HepG2 (cell line): ENCODE data around the gene BABAM2. TPM values are rescaled to one million over a fixed set of nuclear protein-coding genes. Genes with fewer than 3 reads are reported as not detected.

Source experiments
- ATAC-seq: fragments of 200-7000 bp; cut with Tn5 transposase; 3 replicates; pipeline ENCODE4 v1.9.1; 2020; ENCODE audit warnings: mild to moderate bottlenecking, moderate library complexity
- BruUV-seq: library from RNA; stranded (reverse); fragments of 400-500 nt; replicated peaks from 2 replicates; lab custom pipeline; 2021; lab: Mats Ljungman, UMichigan
- CTCF ChIA-PET: fragments of 300-600 bp; formaldehyde crosslinking; extraction: SDS; loops from one replicate; lab custom pipeline; 2021; ENCODE audit warnings: low total read pairs, inconsistent platforms, low intra/inter-chr PET ratio; lab: Yijun Ruan, JAX
- POLR2A ChIA-PET: fragments of 350-600 bp; sonication (Branson Sonifier 250); formaldehyde crosslinking; loops from one replicate; lab custom pipeline; 2020; ENCODE audit warnings: antibody characterized with exemption, inconsistent platforms; lab: Yijun Ruan, JAX
- DNase-seq: peaks from one replicate; pipeline ENCODE4 v3.0.0-alpha.2; 2015; ENCODE audit warnings: low spot score
- FAIRE-seq: peaks from 3 replicates; lab custom pipeline; 2011; peaks lifted over from hg19 to GRCh38; lab: Jason Lieb, UNC
- H2AFZ ChIP-seq: one replicate; pipeline ENCODE4 v1.6.1; 2011; ENCODE audit warnings: low read length, inconsistent platforms
- H3K27ac ChIP-seq: fragments of 300-600 bp; 3 replicates; pipeline ENCODE4 v1.8.0; 2011; ENCODE audit warnings: mixed run types, mild to moderate bottlenecking, mixed read lengths, low read length, inconsistent platforms; ENCODE audit not compliant: insufficient read depth; ENCODE audit errors: extremely low read length
- H3K27me3 ChIP-seq, 2 experiments: fragments of 200-600 bp in 1 of 2; 2 replicates in 1 of 2; 3 replicates in 1 of 2; pipeline versions ENCODE4 v1.6.0 to v1.8.0; 2011; ENCODE audit warnings: low read length in 2 of 2, mild to moderate bottlenecking in 2 of 2, moderate library complexity in 2 of 2, inconsistent platforms in 1 of 2; ENCODE audit not compliant: insufficient read depth in 2 of 2, control insufficient read depth in 1 of 2
- H3K36me3 ChIP-seq, 2 experiments: fragments of 200-600 bp in 1 of 2; replicated peaks in 1 of 2; 2 replicates in 1 of 2; 3 replicates in 1 of 2; pipeline versions ENCODE4 v1.5.1 to v1.8.0; 2011; ENCODE audit warnings: low read length in 2 of 2, inconsistent platforms in 1 of 2; ENCODE audit not compliant: insufficient read depth in 2 of 2, control insufficient read depth in 1 of 2
- H3K4me1 ChIP-seq: 2 replicates; pipeline ENCODE4 v1.5.1; 2012; ENCODE audit warnings: low read length, inconsistent platforms; ENCODE audit not compliant: insufficient read depth
- H3K4me2 ChIP-seq: 2 replicates; pipeline ENCODE4 v1.6.0; 2011; ENCODE audit warnings: low read depth, low read length, inconsistent platforms
- H3K4me3 ChIP-seq, 3 experiments: fragments of 200-600 bp in 1 of 3; sonication (generic), shearing (Covaris generic) in 1 of 3; replicated peaks in 1 of 3; 2 replicates each; pipeline ENCODE4 v1.5.1; 2011 to 2016; ENCODE audit warnings: low read length in 3 of 3, inconsistent platforms in 2 of 3, low read depth in 2 of 3, mild to moderate bottlenecking in 2 of 3, control low read depth in 1 of 3, mixed read lengths in 1 of 3; ENCODE audit not compliant: insufficient read depth in 1 of 3
- H3K79me2 ChIP-seq: one replicate; pipeline ENCODE4 v1.6.1; 2011; ENCODE audit warnings: low read length, inconsistent platforms; ENCODE audit not compliant: insufficient read depth
- H3K9ac ChIP-seq: 2 replicates; pipeline ENCODE4 v1.6.0; 2011; ENCODE audit warnings: mild to moderate bottlenecking, low read depth, low read length, inconsistent platforms; ENCODE audit not compliant: insufficient read depth
- H3K9me3 ChIP-seq: 2 replicates; pipeline ENCODE4 v1.5.1; 2012; ENCODE audit warnings: mild to moderate bottlenecking, low read length
- H4K20me1 ChIP-seq: 2 replicates; pipeline ENCODE4 v1.6.0; 2011; ENCODE audit warnings: inconsistent platforms, mild to moderate bottlenecking, low read length, moderate library complexity; ENCODE audit not compliant: insufficient read depth
- BRCA1 ChIP-seq: sonication (generic); formaldehyde crosslinking; IDR thresholded peaks from 2 replicates; pipeline ENCODE4 v1.4.0; 2020; ENCODE audit warnings: missing genetic modification reagents
- EP300 ChIP-seq, 3 experiments: sonication (generic) in 1 of 3; formaldehyde crosslinking in 1 of 3; IDR thresholded peaks; 2 replicates each; pipeline versions ENCODE4 v1.5.1 to v1.6.1; 2011 to 2020; ENCODE audit warnings: low read depth in 2 of 3, low read length in 2 of 3, borderline replicate concordance in 1 of 3, improper control_type of control experiment in 1 of 3, mild to moderate bottlenecking in 1 of 3, missing genetic modification reagents in 1 of 3, moderate library complexity in 1 of 3
- ERF ChIP-seq: IDR thresholded peaks from 2 replicates; pipeline ENCODE4 v1.6.1; 2018; ENCODE audit warnings: missing biosample characterization, missing genetic modification reagents
- NFYB ChIP-seq: sonication (generic); formaldehyde crosslinking; IDR thresholded peaks from 2 replicates; pipeline ENCODE4 v1.4.0; 2020; ENCODE audit warnings: missing genetic modification reagents
- SRSF1 ChIP-seq: fragments of 200-400 bp; formaldehyde crosslinking; optimal IDR thresholded peaks from 2 replicates; pipeline ENCODE3; 2017; ENCODE audit warnings: mild to moderate bottlenecking, low read depth, low read length, moderate library complexity
- TSC22D2 ChIP-seq: sonication (generic); formaldehyde crosslinking; IDR thresholded peaks from 2 replicates; pipeline ENCODE4 v1.5.1; 2020; ENCODE audit warnings: missing genetic modification reagents, mild to moderate bottlenecking, borderline replicate concordance
- YEATS4 ChIP-seq: sonication (generic); formaldehyde crosslinking; IDR thresholded peaks from 2 replicates; pipeline ENCODE4 v1.4.0; 2020; ENCODE audit warnings: missing genetic modification reagents, borderline replicate concordance
- ZNF468 ChIP-seq: sonication (generic); formaldehyde crosslinking; IDR thresholded peaks from 2 replicates; pipeline ENCODE4 v1.8.0; 2022; ENCODE audit warnings: mild to moderate bottlenecking, moderate library complexity, missing genetic modification reagents
- ZNF496 ChIP-seq: sonication (generic); formaldehyde crosslinking; IDR thresholded peaks from 2 replicates; pipeline ENCODE4 v1.8.1; 2023; ENCODE audit warnings: mild to moderate bottlenecking, moderate library complexity, missing genetic modification reagents; ENCODE audit not compliant: insufficient replicate concordance
- ZNF567 ChIP-seq: sonication (generic); formaldehyde crosslinking; IDR thresholded peaks from 2 replicates; pipeline ENCODE4 v1.8.1; 2023; ENCODE audit warnings: mild to moderate bottlenecking, missing genetic modification reagents, borderline replicate concordance
- WGBS: methylation state at CpG from one replicate; pipeline ENCODE4 v1.1.6; 2017; ENCODE audit warnings: low lambda C conversion rate; 5-methylcytosine and 5-hydroxymethylcytosine counted together
- in situ Hi-C: cut with HindIII; loops from 2 replicates; pipeline ENCODE4 v1.10.0; 2017; ENCODE audit warnings: low pct_unique_long_range_greater_than_20kb; ENCODE audit not compliant: extremely low pct_ligation_motif_present
- intact Hi-C: fragments of 100-400 bp; cut with micrococcal nuclease; formaldehyde crosslinking; loops from one replicate; pipeline ENCODE4 v1.10.0; 2022; ENCODE audit not compliant: unreplicated experiment
- polyA plus RNA-seq, 8 experiments: library from polyadenylated mRNA; depleted of rRNA in 3 of 8; stranded (reverse) in 7 of 8; unstranded in 1 of 8; fragments of >200 nt; fragmentation: Illumina TruSeq in 4 of 8; extraction: Trizol in 4 of 8; gene quantifications; 2 replicates each; pipeline versions ENCODE4 v1.2.1 to v1.2.3, GENCODE V29; 2011 to 2016; ENCODE audit warnings: low read depth in 4 of 8, missing spikeins in 1 of 8, mixed read lengths in 1 of 8; ENCODE audit not compliant: insufficient read depth in 1 of 8
- total RNA-seq, 5 experiments: library from RNA; depleted of rRNA; stranded (reverse); fragments of >200 nt; fragmentation: Illumina TruSeq; extraction: Trizol; gene quantifications; 2 replicates each; pipeline ENCODE4 v1.2.3, GENCODE V29; 2016; ENCODE audit warnings: low read depth in 1 of 5
- TF ChIP-seq, protein P1 (sequence below): sonication (generic); formaldehyde crosslinking; IDR thresholded peaks from 2 replicates; pipeline ENCODE4 v1.5.0; 2020; ENCODE audit warnings: mild to moderate bottlenecking, missing genetic modification reagents
- TF ChIP-seq, protein P2 (sequence below): sonication (generic); formaldehyde crosslinking; IDR thresholded peaks from 2 replicates; pipeline ENCODE4 v1.4.0; 2020; ENCODE audit warnings: mild to moderate bottlenecking, missing genetic modification reagents, borderline replicate concordance
- TF ChIP-seq, protein P3 (sequence below): IDR thresholded peaks from 2 replicates; pipeline ENCODE4 v1.6.1; 2016; ENCODE audit warnings: low read depth, borderline replicate concordance
- TF ChIP-seq, protein P4 (sequence below): sonication (generic); formaldehyde crosslinking; IDR thresholded peaks from 2 replicates; pipeline ENCODE4 v1.8.1; 2023; ENCODE audit warnings: mild to moderate bottlenecking, missing genetic modification reagents

Gene BABAM2
- total and polyA plus RNA-seq, 2 of the 13 experiments (the other 11 are each of a cell fraction or from before 2014, with no cell fraction given), result 24.9 to 28.0 TPM

DNA sequence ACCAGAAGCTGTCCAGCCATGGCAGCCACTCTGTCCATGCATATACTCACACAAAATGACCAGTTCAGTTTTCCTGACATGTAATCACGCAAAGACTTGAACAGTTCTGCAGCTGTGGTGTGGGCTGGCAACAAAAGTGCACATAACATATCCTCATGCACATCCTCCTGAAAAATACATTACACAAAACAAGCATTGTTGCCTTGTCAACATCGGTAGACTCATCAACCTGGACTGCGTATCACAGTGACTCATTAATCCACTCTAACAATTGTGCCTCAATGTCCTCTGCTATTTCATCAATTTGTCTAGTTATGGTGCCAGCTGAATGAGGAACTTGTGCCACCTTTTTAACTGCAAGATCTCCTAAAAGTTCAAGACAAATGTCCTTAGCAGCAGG lies 19.8 kb upstream of the BABAM2 start:
- Histone ChIP-seq H3K27ac (no peak overlapping the region), H3K4me3 (no peak overlapping the region), H3K9me3 (no peaks in the 10 kb centered on the region), H3K27me3 (no peaks in the 10 kb centered on the region), H4K20me1 (no peaks in the 10 kb centered on the region), H2AFZ (no peak overlapping the region), H3K4me1 (peaks cover 25% of the 10 kb centered on the region), H3K9ac (no peak overlapping the region), H3K79me2 (no peaks in the 10 kb centered on the region), H3K4me2 (no peak overlapping the region), H3K36me3 (no peaks in the 10 kb centered on the region; a peak in 1 of 5 replicates)
- ATAC-seq, result no peak
- intact Hi-C loops, result no loop called here
- in situ Hi-C loops, result no loop called here
- CTCF ChIA-PET, result no interaction called here
- POLR2A ChIA-PET, result no interaction called here
- no peak for DNase-seq
- 92% methylated on average over 3 of the region's 3 CpGs for WGBS
- no peak for FAIRE-seq
- no TSS peak for BruUV-seq
- TF ChIP-seq YEATS4 (no peak), BRCA1 (CRISPR knock-in tag) (no peak), SRSF1 (no peak), TSC22D2 (no peak), ERF (no peak), NFYB (CRISPR knock-in tag) (no peak), ZNF468 (no peak), ZNF567 (CRISPR knock-in tag) (no peak), ZNF496 (CRISPR knock-in tag) (no peak), EP300 (IDR thresholded peaks at IDR 0.05; ENCODE audit: low read depth in 2 of 2, low read length in 2 of 2) (no peak), EP300 (CRISPR knock-in tag; IDR thresholded peaks at IDR 0.05; ENCODE audit: borderline replicate concordance) (no peak)
- TF ChIP-seq, protein P1, sequence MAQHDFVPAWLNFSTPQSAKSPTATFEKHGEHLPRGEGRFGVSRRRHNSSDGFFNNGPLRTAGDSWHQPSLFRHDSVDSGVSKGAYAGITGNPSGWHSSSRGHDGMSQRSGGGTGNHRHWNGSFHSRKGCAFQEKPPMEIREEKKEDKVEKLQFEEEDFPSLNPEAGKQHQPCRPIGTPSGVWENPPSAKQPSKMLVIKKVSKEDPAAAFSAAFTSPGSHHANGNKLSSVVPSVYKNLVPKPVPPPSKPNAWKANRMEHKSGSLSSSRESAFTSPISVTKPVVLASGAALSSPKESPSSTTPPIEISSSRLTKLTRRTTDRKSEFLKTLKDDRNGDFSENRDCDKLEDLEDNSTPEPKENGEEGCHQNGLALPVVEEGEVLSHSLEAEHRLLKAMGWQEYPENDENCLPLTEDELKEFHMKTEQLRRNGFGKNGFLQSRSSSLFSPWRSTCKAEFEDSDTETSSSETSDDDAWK (CRISPR knock-in tag), result no peak
- TF ChIP-seq, protein P2, sequence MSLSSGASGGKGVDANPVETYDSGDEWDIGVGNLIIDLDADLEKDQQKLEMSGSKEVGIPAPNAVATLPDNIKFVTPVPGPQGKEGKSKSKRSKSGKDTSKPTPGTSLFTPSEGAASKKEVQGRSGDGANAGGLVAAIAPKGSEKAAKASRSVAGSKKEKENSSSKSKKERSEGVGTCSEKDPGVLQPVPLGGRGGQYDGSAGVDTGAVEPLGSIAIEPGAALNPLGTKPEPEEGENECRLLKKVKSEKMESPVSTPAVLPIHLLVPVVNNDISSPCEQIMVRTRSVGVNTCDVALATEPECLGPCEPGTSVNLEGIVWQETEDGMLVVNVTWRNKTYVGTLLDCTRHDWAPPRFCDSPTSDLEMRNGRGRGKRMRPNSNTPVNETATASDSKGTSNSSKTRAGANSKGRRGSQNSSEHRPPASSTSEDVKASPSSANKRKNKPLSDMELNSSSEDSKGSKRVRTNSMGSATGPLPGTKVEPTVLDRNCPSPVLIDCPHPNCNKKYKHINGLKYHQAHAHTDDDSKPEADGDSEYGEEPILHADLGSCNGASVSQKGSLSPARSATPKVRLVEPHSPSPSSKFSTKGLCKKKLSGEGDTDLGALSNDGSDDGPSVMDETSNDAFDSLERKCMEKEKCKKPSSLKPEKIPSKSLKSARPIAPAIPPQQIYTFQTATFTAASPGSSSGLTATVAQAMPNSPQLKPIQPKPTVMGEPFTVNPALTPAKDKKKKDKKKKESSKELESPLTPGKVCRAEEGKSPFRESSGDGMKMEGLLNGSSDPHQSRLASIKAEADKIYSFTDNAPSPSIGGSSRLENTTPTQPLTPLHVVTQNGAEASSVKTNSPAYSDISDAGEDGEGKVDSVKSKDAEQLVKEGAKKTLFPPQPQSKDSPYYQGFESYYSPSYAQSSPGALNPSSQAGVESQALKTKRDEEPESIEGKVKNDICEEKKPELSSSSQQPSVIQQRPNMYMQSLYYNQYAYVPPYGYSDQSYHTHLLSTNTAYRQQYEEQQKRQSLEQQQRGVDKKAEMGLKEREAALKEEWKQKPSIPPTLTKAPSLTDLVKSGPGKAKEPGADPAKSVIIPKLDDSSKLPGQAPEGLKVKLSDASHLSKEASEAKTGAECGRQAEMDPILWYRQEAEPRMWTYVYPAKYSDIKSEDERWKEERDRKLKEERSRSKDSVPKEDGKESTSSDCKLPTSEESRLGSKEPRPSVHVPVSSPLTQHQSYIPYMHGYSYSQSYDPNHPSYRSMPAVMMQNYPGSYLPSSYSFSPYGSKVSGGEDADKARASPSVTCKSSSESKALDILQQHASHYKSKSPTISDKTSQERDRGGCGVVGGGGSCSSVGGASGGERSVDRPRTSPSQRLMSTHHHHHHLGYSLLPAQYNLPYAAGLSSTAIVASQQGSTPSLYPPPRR (CRISPR knock-in tag), result no peak
- TF ChIP-seq, protein P3, sequence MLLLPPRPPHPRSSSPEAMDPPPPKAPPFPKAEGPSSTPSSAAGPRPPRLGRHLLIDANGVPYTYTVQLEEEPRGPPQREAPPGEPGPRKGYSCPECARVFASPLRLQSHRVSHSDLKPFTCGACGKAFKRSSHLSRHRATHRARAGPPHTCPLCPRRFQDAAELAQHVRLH (CRISPR knock-in tag), result no peak
- TF ChIP-seq, protein P4, sequence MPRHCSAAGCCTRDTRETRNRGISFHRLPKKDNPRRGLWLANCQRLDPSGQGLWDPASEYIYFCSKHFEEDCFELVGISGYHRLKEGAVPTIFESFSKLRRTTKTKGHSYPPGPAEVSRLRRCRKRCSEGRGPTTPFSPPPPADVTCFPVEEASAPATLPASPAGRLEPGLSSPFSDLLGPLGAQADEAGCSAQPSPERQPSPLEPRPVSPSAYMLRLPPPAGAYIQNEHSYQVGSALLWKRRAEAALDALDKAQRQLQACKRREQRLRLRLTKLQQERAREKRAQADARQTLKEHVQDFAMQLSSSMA (CRISPR knock-in tag), result no peak
- TF ChIP-seq, all 625 proteins: peak for 0
